ENCODE results near the gene RASA2. TPM values are rescaled to one million over a fixed set of nuclear protein-coding genes. Genes with fewer than 3 reads are reported as not detected.

Gene RASA2
- total RNA-seq, 1 experiment from 2014 or later, result 17.1 TPM

- peaks cover 16% of the 10 kb centered on the region; the same call in 1 of the 2 replicates for H3K36me3 ChIP-seq (ENCODE audit: low read depth)
- intact Hi-C loops (cut with micrococcal nuclease; ENCODE audit: unreplicated experiment), result no loop called here
Observed at GRCh38 chr3:141542202-141542969, 55.6 kb downstream of the RASA2 start.

GRCh38 chr3:141542989-141543388 lies 56.2 kb downstream of the RASA2 start:
- Histone ChIP-seq H3K27me3 (ENCODE audit: insufficient read depth, low read depth) (no peaks in the 10 kb centered on the region), H3K79me2 (ENCODE audit: low read depth) (no peaks in the 10 kb centered on the region; the same call in 1 of the 2 replicates), H2AFZ (no peak overlapping the region), H4K20me1 (ENCODE audit: insufficient read depth) (no peaks in the 10 kb centered on the region), H3K36me3 (ENCODE audit: low read depth) (peaks cover 16% of the 10 kb centered on the region; the same call in 1 of the 2 replicates), H3K4me2 (no peak overlapping the region), H3K9me2 (ENCODE audit: insufficient read depth) (no peaks in the 10 kb centered on the region), H3K27ac (no peak overlapping the region), H3F3A (ENCODE audit: insufficient read depth, low read depth) (peaks cover 4% of the 10 kb centered on the region; the same call in 1 of the 2 replicates), H3K4me3 (no peak overlapping the region), H3K4me1 (replicated peaks; ENCODE audit: insufficient read depth) (peaks cover 7% of the 10 kb centered on the region; the same call in 1 of the 2 replicates), H3K9me3 (ENCODE audit: insufficient read depth, low read depth) (0 out of 2 replicates have a peak, but pooled peaks cover 5% of the 10 kb centered on the region)
- BruUV-seq (replicated peaks), result no TSS peak
- TF ChIP-seq EZH2 (IDR thresholded peaks at IDR 0.05; ENCODE audit: low read depth), result no peak
- no peak for TF ChIP-seq CTCF (conservative IDR thresholded peaks at IDR 0.05)
- intact Hi-C loops (cut with micrococcal nuclease; ENCODE audit: unreplicated experiment), result no loop called here
- ChIA-PET CTCF (no interaction called here), POLR2A (ENCODE audit: unreplicated experiment) (no interaction called here)
- DNase-seq, result no peak

More at GRCh38 chr3:141542202-141542969, 55.6 kb downstream of the RASA2 start:
- no peak for TF ChIP-seq CTCF (conservative IDR thresholded peaks at IDR 0.05)
- no peak for TF ChIP-seq EZH2 (IDR thresholded peaks at IDR 0.05; ENCODE audit: low read depth)
- Histone ChIP-seq H3K9me3 (ENCODE audit: insufficient read depth, low read depth) (0 out of 2 replicates have a peak, but pooled peaks cover 5% of the 10 kb centered on the region), H3K9me2 (ENCODE audit: insufficient read depth) (no peaks in the 10 kb centered on the region), H3K4me1 (replicated peaks; ENCODE audit: insufficient read depth) (peaks cover 9% of the 10 kb centered on the region; the same call in 1 of the 2 replicates), H3K4me2 (no peak overlapping the region), H3K79me2 (ENCODE audit: low read depth) (no peaks in the 10 kb centered on the region; the same call in 1 of the 2 replicates), H3K27ac (no peak overlapping the region), H3K4me3 (no peak overlapping the region), H3F3A (ENCODE audit: insufficient read depth, low read depth) (peaks cover 4% of the 10 kb centered on the region; the same call in 1 of the 2 replicates), H3K27me3 (ENCODE audit: insufficient read depth, low read depth) (no peaks in the 10 kb centered on the region), H4K20me1 (ENCODE audit: insufficient read depth) (no peaks in the 10 kb centered on the region), H2AFZ (no peak overlapping the region)
- POLR2A ChIA-PET (ENCODE audit: unreplicated experiment), result no interaction called here
- DNase-seq, result no peak
- CTCF ChIA-PET, result no interaction called here
- no TSS peak for BruUV-seq (replicated peaks)

GRCh38 chr3:141544697-141545096 lies 57.9 kb downstream of the RASA2 start:
- Histone ChIP-seq H3K4me3 (no peak overlapping the region), H2AFZ (no peak overlapping the region), H4K20me1 (ENCODE audit: insufficient read depth) (no peaks in the 10 kb centered on the region), H3K36me3 (ENCODE audit: low read depth) (peaks cover 11% of the 10 kb centered on the region; the same call in 1 of the 2 replicates), H3K79me2 (ENCODE audit: low read depth) (no peaks in the 10 kb centered on the region; the same call in 1 of the 2 replicates), H3K27ac (no peak overlapping the region), H3K4me2 (no peak overlapping the region), H3F3A (ENCODE audit: insufficient read depth, low read depth) (no peaks in the 10 kb centered on the region), H3K27me3 (ENCODE audit: insufficient read depth, low read depth) (no peaks in the 10 kb centered on the region), H3K9me2 (ENCODE audit: insufficient read depth) (no peaks in the 10 kb centered on the region), H3K9me3 (ENCODE audit: insufficient read depth, low read depth) (0 out of 2 replicates have a peak, but pooled peaks cover 5% of the 10 kb centered on the region), H3K4me1 (replicated peaks; ENCODE audit: insufficient read depth) (no peaks in the 10 kb centered on the region)
- intact Hi-C loops (cut with micrococcal nuclease; ENCODE audit: unreplicated experiment), result no loop called here
- ChIA-PET POLR2A (ENCODE audit: unreplicated experiment) (no interaction called here), CTCF (no interaction called here)
- BruUV-seq (replicated peaks), result no TSS peak
- no peak for TF ChIP-seq EZH2 (IDR thresholded peaks at IDR 0.05; ENCODE audit: low read depth)
- no peak for TF ChIP-seq CTCF (conservative IDR thresholded peaks at IDR 0.05)
- DNase-seq, result no peak

Measured in PC-9 (cell line).